Fibroblast of lung (primary cell): ENCODE data around the gene COA1. TPM values are rescaled to one million over a fixed set of nuclear protein-coding genes. Genes with fewer than 3 reads are reported as not detected.

Experiments used
- DNase-seq, 2 donors: peaks; one replicate each; pipeline versions ENCODE4 v3.0.0 to v3.0.0-alpha.2; 2010; ENCODE audit warnings: low read depth in 2 of 2
- H2AFZ ChIP-seq: 2 replicates; pipeline ENCODE4 v1.5.1; 2012; ENCODE audit warnings: low read length, control low read depth, inconsistent platforms
- H3K27ac ChIP-seq: 2 replicates; pipeline ENCODE4 v1.5.1; 2011; ENCODE audit warnings: low read length, control low read depth; ENCODE audit not compliant: insufficient read depth
- H3K27me3 ChIP-seq: 2 replicates; pipeline ENCODE4 v1.5.1; 2011; ENCODE audit warnings: mild to moderate bottlenecking, low read length; ENCODE audit not compliant: control insufficient read depth, insufficient read depth
- H3K36me3 ChIP-seq: 2 replicates; pipeline ENCODE4 v1.5.1; 2011; ENCODE audit warnings: low read length; ENCODE audit not compliant: control insufficient read depth, insufficient read depth
- H3K4me1 ChIP-seq: 2 replicates; pipeline ENCODE4 v1.5.1; 2011; ENCODE audit warnings: low read length; ENCODE audit not compliant: control insufficient read depth, insufficient read depth; ENCODE audit errors: extremely low read depth
- H3K4me2 ChIP-seq: 2 replicates; pipeline ENCODE4 v1.5.1; 2011; ENCODE audit warnings: low read length, control low read depth; ENCODE audit not compliant: insufficient read depth; ENCODE audit errors: extremely low read depth
- H3K4me3 ChIP-seq, 4 experiments: fragments of 200-600 bp in 1 of 4; sonication (generic) in 1 of 4; replicated peaks in 1 of 4; 2 replicates each; pipeline ENCODE4 v1.5.1; 2011 to 2016; ENCODE audit warnings: low read length in 4 of 4, low read depth in 3 of 4, mild to moderate bottlenecking in 3 of 4, control low read depth in 2 of 4, inconsistent platforms in 1 of 4, mixed read lengths in 1 of 4; ENCODE audit not compliant: insufficient read depth in 1 of 4; ENCODE audit errors: control extremely low read depth in 1 of 4
- H3K79me2 ChIP-seq: 2 replicates; pipeline ENCODE4 v1.5.1; 2012; ENCODE audit warnings: mild to moderate bottlenecking, low read length, inconsistent platforms; ENCODE audit not compliant: control insufficient read depth, insufficient read depth
- H3K9ac ChIP-seq: 2 replicates; pipeline ENCODE4 v1.5.1; 2011; ENCODE audit warnings: mild to moderate bottlenecking, low read length, control low read depth; ENCODE audit not compliant: insufficient read depth
- H3K9me3 ChIP-seq: 2 replicates; pipeline ENCODE4 v1.5.1; 2012; ENCODE audit warnings: low read depth, low read length; ENCODE audit not compliant: control insufficient read depth, insufficient read depth
- H4K20me1 ChIP-seq: 2 replicates; pipeline ENCODE4 v1.5.1; 2011; ENCODE audit warnings: low read length; ENCODE audit not compliant: control insufficient read depth, insufficient read depth; ENCODE audit errors: extremely low read depth
- EZH2 ChIP-seq: IDR thresholded peaks from 2 replicates; pipeline ENCODE4 v1.5.1; 2012; ENCODE audit warnings: low read length, control low read depth, mild to moderate bottlenecking; ENCODE audit errors: missing control alignments
- polyA plus RNA-seq, 2 donors: library from polyadenylated mRNA; depleted of rRNA in 1 of 2; stranded (reverse) in 1 of 2; unstranded in 1 of 2; fragments of >200 nt; gene quantifications; 2 replicates each; pipeline ENCODE4 v1.2.1, GENCODE V29; 2011 to 2012; ENCODE audit warnings: missing spikeins in 1 of 2
- total RNA-seq: library from RNA; depleted of rRNA; stranded (reverse); fragments of >200 nt; gene quantifications from 2 replicates; pipeline ENCODE4 v1.2.1, GENCODE V29; 2014
- TF ChIP-seq, protein P1 (sequence below), 2 donors: IDR thresholded peaks in 1 of 2; conservative IDR thresholded peaks in 1 of 2; 1 replicate in 1 of 2; 2 replicates in 1 of 2; pipeline ENCODE4 v1.5.1; 2011 to 2012; ENCODE audit warnings: low read length in 2 of 2, control low read depth in 1 of 2, inconsistent platforms in 1 of 2, low read depth in 1 of 2, mild to moderate bottlenecking in 1 of 2

COA1 gene
- total and polyA plus RNA-seq, 2 donors (not counting 1 experiment from before 2014, with no cell fraction given): 28.8 to 39.6 TPM

DNA sequence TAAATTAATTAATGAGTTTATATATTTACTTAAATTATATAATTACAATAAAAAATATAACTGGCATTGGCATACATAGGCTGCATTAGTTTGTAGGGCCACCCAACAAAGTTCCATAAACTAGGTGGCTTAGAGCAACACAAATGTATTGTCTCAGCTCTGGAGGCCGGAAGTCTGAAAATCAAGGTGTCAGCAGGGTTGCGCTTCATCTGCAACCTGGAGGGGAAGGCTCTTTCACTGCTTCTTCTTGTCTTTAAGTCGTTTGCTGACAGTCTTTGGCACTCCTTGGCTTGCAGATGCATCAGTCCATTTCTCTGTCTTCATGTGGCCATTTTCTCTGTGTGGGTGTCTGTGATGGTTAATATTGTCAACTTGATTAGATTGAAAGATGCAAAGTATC, 23.1 kb upstream of the COA1 start:
- Histone ChIP-seq H3K9me3 (no peaks in the 10 kb centered on the region), H3K27ac (no peak overlapping the region), H3K79me2 (no peaks in the 10 kb centered on the region), H3K4me3 (no peak overlapping the region), H3K4me1 (peaks cover 13% of the 10 kb centered on the region), H2AFZ (no peak overlapping the region), H3K27me3 (no peaks in the 10 kb centered on the region), H3K9ac (no peak overlapping the region), H4K20me1 (no peaks in the 10 kb centered on the region), H3K4me2 (no peak overlapping the region), H3K36me3 (no peaks in the 10 kb centered on the region)
- no peak for DNase-seq
- TF ChIP-seq, protein P1, sequence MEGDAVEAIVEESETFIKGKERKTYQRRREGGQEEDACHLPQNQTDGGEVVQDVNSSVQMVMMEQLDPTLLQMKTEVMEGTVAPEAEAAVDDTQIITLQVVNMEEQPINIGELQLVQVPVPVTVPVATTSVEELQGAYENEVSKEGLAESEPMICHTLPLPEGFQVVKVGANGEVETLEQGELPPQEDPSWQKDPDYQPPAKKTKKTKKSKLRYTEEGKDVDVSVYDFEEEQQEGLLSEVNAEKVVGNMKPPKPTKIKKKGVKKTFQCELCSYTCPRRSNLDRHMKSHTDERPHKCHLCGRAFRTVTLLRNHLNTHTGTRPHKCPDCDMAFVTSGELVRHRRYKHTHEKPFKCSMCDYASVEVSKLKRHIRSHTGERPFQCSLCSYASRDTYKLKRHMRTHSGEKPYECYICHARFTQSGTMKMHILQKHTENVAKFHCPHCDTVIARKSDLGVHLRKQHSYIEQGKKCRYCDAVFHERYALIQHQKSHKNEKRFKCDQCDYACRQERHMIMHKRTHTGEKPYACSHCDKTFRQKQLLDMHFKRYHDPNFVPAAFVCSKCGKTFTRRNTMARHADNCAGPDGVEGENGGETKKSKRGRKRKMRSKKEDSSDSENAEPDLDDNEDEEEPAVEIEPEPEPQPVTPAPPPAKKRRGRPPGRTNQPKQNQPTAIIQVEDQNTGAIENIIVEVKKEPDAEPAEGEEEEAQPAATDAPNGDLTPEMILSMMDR (conservative IDR thresholded peaks at IDR 0.05 in 1 of 2, IDR thresholded peaks at IDR 0.05 in 1 of 2; ENCODE audit: low read depth in 1 of 2, low read length in 2 of 2): no peak
- no peak for TF ChIP-seq EZH2

DNA sequence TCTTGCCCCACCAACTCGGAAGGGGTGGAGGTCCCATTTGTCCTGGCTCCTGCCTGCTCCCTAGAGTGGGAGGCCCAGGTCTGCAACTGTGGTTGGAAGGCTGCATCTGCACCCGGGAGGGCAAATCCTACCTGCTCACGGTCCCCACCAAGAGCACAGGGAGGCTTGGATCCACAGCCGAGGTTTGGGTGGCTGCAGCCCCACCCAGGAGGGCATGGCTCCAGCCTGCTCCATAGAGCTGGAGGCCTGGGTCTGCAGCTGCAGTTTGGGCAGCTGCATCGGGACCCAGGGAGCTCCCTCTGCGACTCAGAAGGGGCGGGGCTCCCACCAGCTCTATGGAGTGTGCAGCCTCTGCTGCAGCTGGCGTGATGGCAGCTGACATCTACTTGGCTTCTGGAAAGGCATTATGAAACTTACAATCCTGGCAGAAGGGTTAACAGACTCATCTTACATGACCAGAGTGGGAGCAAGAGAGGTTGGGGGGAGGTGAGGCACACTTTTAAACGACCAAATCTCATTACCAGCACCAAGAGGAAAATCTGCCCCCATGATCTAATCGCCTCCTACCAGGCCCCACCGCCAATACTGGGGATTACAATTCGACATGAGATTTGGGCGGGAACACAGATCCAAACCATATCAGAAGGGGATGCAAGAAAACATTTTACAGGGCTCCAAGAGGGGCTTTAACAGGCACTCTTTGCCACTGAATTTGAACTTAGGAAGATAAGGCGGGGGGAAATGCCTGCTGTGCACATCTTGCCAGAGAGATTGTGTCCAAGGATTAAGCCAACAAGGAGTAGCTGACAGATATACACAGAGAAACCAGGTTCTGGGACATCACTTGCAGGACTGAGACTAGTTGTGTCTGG, 20.9 kb upstream of the COA1 start:
- Histone ChIP-seq H3K4me3 (peak overlapping the region in 1 of 4 experiments; percentile 30), H3K9ac (no peak overlapping the region), H2AFZ (no peak overlapping the region), H3K4me2 (no peak overlapping the region), H3K9me3 (no peaks in the 10 kb centered on the region), H3K36me3 (no peaks in the 10 kb centered on the region), H3K4me1 (peaks cover 7% of the 10 kb centered on the region), H3K27ac (no peak overlapping the region), H3K79me2 (no peaks in the 10 kb centered on the region), H3K27me3 (no peaks in the 10 kb centered on the region), H4K20me1 (no peaks in the 10 kb centered on the region)
- TF ChIP-seq, protein P1 (conservative IDR thresholded peaks at IDR 0.05 in 1 of 2, IDR thresholded peaks at IDR 0.05 in 1 of 2; ENCODE audit: low read depth in 1 of 2, low read length in 2 of 2): no peak
- DNase-seq: peak; percentile 21 to 89

DNA sequence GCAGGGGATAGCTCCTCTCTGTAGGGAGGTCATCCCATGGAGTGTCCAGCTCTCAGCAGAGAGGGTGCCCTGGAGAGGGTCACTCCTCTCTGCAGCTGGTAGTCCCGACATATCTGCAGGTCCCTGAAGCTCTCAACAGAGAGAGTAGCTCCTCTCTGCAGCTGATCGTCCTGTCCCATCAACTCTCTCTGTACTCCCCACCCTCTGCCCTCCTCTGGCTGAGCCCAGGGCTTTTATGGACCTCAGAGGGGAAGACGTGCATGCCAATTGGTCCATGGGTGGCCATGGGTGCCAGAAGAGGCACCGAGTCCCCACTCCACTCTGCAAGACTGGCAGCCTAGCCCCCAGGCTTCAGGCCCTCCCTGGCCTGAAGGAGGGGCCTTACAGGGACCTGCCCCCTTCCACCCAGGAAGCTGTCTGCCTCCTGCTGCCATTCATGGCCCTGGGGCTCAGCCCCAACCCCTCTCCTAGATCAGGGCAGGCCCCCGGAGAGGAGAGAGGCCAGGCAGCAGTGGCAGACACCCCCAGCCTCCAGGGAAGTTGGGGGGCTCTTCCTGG, 20.1 kb upstream of the COA1 start:
- no peak overlapping the region for H3K27ac ChIP-seq
- no peak overlapping the region for H3K4me2 ChIP-seq
- H3K4me3 ChIP-seq: peak overlapping the region in 1 of 4 experiments; percentile 30
- H2AFZ ChIP-seq: no peak overlapping the region
- no peak overlapping the region for H3K9ac ChIP-seq
- no peaks in the 10 kb centered on the region for H3K27me3 ChIP-seq
- no peaks in the 10 kb centered on the region for H3K79me2 ChIP-seq
- H3K36me3 ChIP-seq: no peaks in the 10 kb centered on the region
- no peaks in the 10 kb centered on the region for H3K9me3 ChIP-seq
- peaks cover 7% of the 10 kb centered on the region for H3K4me1 ChIP-seq
- H4K20me1 ChIP-seq: no peaks in the 10 kb centered on the region
- TF ChIP-seq EZH2: no peak
- DNase-seq: no peak
